Smooth muscle cell (in vitro differentiated cells): ENCODE results near the gene CPD. TPM values are rescaled to one million over a fixed set of nuclear protein-coding genes. Genes with fewer than 3 reads are reported as not detected.

Experiments
- DNase-seq: peaks from one replicate; lab custom pipeline; 2025; ENCODE audit not compliant: unreplicated experiment; lab: John Stamatoyannopoulos, UW
- H2AFZ ChIP-seq: fragments of 200-600 bp; sonication (generic); 2 replicates; pipeline ENCODE4 v1.6.0; 2016; ENCODE audit warnings: antibody characterized with exemption, low read depth, mild to moderate bottlenecking
- H3F3A ChIP-seq: fragments of 200-600 bp; sonication (generic); 2 replicates; pipeline ENCODE4 v1.6.0; 2017; ENCODE audit warnings: antibody characterized with exemption, low read depth
- H3K27ac ChIP-seq: fragments of 200-600 bp; sonication (generic); 2 replicates; pipeline ENCODE4 v1.5.1; 2016; ENCODE audit warnings: low read depth, mild to moderate bottlenecking
- H3K27me3 ChIP-seq: fragments of 200-600 bp; sonication (generic); 2 replicates; pipeline ENCODE4 v1.6.1; 2016; ENCODE audit warnings: low read depth, mild to moderate bottlenecking
- H3K36me3 ChIP-seq: fragments of 200-600 bp; sonication (generic); 2 replicates; pipeline ENCODE4 v1.5.1; 2016; ENCODE audit warnings: low read depth
- H3K4me1 ChIP-seq: fragments of 200-600 bp; sonication (generic); 2 replicates; pipeline ENCODE4 v1.5.1; 2016; ENCODE audit warnings: low read depth
- H3K4me2 ChIP-seq: fragments of 200-600 bp; sonication (generic); 2 replicates; pipeline ENCODE4 v1.6.0; 2016; ENCODE audit warnings: mild to moderate bottlenecking
- H3K4me3 ChIP-seq: fragments of 200-600 bp; sonication (generic); 2 replicates; pipeline ENCODE4 v1.5.1; 2016; ENCODE audit warnings: mild to moderate bottlenecking
- H3K79me2 ChIP-seq: fragments of 200-600 bp; sonication (generic); 2 replicates; pipeline ENCODE4 v1.6.0; 2016; ENCODE audit warnings: low read depth, mild to moderate bottlenecking
- H3K9ac ChIP-seq: fragments of 200-600 bp; sonication (generic); 2 replicates; pipeline ENCODE4 v1.6.0; 2016; ENCODE audit warnings: low read depth
- H3K9me3 ChIP-seq: fragments of 200-600 bp; sonication (generic); replicated peaks from 2 replicates; pipeline ENCODE4 v1.5.1; 2016; ENCODE audit warnings: low read depth
- H4K20me1 ChIP-seq: fragments of 200-600 bp; sonication (generic); 2 replicates; pipeline ENCODE4 v1.6.0; 2016; ENCODE audit warnings: low read depth
- WGBS: methylation state at CpG from one replicate; pipeline ENCODE4 v1.1.7; 2016; ENCODE audit warnings: low lambda C conversion rate; 5-methylcytosine and 5-hydroxymethylcytosine counted together
- polyA plus RNA-seq: library from polyadenylated mRNA; unstranded; fragments of >200 nt; fragmentation: Nextera tagmentation; extraction: Ambion mirVana; gene quantifications from 2 replicates; pipeline ENCODE4 v1.2.1, GENCODE V29; 2016
- total RNA-seq: library from RNA; depleted of rRNA; stranded (reverse); fragments of >200 nt; gene quantifications from 2 replicates; pipeline ENCODE4 v1.2.3, GENCODE V29; 2014
- TF ChIP-seq, protein P1 (sequence below): fragments of 200-600 bp; sonication (generic); IDR thresholded peaks from 2 replicates; pipeline ENCODE4 v1.5.1; 2017; ENCODE audit warnings: borderline replicate concordance, mild to moderate bottlenecking, antibody characterized with exemption; ENCODE audit not compliant: insufficient read depth, poor library complexity, severe bottlenecking

The CPD gene
- total and polyA plus RNA-seq, 2 experiments from 2014 or later: 16.8 to 68.5 TPM

DNA sequence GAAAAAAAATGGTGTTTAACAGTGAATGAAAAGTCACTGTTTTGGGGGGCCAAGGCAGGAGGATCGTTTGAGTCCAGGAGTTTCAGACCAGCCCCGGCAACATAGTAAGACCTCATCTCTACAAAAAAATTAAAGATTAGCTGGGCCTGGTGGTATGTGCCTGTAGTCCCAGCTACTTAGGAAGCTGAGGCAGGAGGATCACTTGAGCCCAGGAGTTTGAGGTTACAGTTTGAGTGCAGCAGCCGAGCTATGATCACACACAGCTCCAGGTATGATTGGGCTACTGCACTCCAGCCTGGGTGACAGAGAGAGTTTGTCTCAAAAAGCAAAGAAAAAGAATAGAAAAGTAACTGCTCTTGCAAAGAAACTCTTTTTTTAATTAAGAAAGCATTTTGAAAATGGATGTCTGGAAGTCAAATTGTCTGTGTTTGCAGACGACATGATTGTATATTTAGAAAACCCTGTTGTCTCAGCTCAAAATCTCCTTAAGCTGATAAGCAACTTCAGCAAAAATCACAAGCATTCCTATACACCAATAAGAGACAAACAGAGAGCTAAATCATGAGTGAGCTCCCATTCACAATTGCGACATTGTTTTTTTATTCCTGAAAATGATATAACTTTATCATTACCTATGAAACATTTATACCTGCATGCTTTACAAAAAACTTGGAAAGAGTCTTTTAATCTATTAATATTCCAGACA is 20.5 kb upstream of the CPD start:
- no peak overlapping the region for H3K27ac ChIP-seq
- no peaks in the 10 kb centered on the region for H3K36me3 ChIP-seq
- no peaks in the 10 kb centered on the region for H3F3A ChIP-seq
- peak overlapping the region; percentile 71 for H2AFZ ChIP-seq
- WGBS: 65% methylated on average over 5 of the region's 5 CpGs
- TF ChIP-seq, protein P1, sequence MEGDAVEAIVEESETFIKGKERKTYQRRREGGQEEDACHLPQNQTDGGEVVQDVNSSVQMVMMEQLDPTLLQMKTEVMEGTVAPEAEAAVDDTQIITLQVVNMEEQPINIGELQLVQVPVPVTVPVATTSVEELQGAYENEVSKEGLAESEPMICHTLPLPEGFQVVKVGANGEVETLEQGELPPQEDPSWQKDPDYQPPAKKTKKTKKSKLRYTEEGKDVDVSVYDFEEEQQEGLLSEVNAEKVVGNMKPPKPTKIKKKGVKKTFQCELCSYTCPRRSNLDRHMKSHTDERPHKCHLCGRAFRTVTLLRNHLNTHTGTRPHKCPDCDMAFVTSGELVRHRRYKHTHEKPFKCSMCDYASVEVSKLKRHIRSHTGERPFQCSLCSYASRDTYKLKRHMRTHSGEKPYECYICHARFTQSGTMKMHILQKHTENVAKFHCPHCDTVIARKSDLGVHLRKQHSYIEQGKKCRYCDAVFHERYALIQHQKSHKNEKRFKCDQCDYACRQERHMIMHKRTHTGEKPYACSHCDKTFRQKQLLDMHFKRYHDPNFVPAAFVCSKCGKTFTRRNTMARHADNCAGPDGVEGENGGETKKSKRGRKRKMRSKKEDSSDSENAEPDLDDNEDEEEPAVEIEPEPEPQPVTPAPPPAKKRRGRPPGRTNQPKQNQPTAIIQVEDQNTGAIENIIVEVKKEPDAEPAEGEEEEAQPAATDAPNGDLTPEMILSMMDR: no peak
- H4K20me1 ChIP-seq: no peaks in the 10 kb centered on the region
- no peaks in the 10 kb centered on the region for H3K9me3 ChIP-seq
- H3K4me2 ChIP-seq: no peak overlapping the region
- H3K4me3 ChIP-seq: no peak overlapping the region
- H3K9ac ChIP-seq: no peak overlapping the region
- no peaks in the 10 kb centered on the region for H3K4me1 ChIP-seq
- no peak for DNase-seq
- no peaks in the 10 kb centered on the region for H3K79me2 ChIP-seq
- H3K27me3 ChIP-seq: no peaks in the 10 kb centered on the region

DNA sequence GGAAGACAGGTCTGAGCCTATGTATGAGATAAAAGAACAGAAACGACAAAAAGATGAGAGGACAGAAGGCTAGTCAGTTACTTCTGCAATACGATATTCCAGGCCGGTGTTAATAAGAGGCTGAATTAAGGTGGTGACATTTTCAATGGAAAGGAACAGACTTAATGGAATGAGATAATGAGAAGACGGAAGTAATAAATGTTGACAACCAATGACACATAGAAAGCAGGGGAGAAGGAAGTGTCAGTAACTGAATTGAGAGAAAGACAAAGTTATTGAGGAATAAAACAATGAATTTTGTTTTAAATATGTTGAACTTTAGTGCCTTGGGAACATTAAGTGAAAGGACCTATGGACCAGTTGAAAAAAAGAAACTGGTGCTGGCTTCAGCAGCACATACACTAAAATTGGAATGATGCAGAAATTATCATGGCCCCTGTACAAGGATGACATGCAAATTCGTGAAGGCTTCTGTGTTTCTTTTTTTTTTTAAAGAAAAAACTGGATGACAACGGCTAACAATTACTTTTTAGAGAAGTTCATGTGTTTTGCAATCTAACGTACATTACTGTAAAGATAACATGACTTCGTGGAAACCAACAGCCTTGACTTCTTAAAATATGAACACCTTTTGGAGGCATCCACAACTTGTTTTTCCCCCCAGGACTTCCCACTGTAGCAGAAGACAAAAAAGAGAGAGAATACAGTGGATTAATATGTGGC is 18.5 kb upstream of the CPD start:
- Histone ChIP-seq H2AFZ (no peak overlapping the region), H4K20me1 (no peaks in the 10 kb centered on the region), H3K4me1 (no peaks in the 10 kb centered on the region), H3K9me3 (no peaks in the 10 kb centered on the region), H3K79me2 (no peaks in the 10 kb centered on the region), H3K9ac (no peak overlapping the region), H3K27ac (no peak overlapping the region), H3K4me3 (no peak overlapping the region), H3K4me2 (no peak overlapping the region), H3K36me3 (no peaks in the 10 kb centered on the region), H3K27me3 (no peaks in the 10 kb centered on the region), H3F3A (no peaks in the 10 kb centered on the region)
- WGBS: 87% methylated on average over 8 of the region's 8 CpGs
- TF ChIP-seq, protein P1: no peak
- no peak for DNase-seq

DNA sequence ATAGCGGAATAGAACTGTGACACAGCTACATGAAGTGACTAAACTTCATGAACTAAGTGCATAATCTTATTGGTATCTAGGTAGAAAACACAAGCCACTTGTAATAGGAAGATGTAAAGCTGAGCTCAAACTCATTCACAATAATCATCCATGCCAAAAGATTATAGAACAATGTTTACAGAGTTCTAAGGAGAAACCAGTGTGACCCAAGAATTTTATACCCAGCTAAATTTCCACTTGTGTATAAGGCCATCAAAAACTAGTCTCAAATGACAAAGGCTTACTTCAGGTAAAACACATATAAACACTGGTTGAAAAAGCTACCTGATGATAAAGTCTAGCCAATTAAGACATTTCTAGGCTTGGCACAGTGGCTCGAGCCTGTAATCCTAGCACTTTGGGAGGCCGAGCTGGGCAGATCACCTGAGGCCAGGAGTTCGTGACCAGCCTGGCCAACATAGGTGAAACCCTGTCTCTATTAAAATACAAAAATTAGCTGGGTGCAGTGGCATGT is 16.9 kb upstream of the CPD start:
- no peaks in the 10 kb centered on the region for H3K4me1 ChIP-seq
- no peaks in the 10 kb centered on the region for H3K36me3 ChIP-seq
- TF ChIP-seq, protein P1: no peak
- no peaks in the 10 kb centered on the region for H3K27me3 ChIP-seq
- no peak for DNase-seq
- H3K4me2 ChIP-seq: no peak overlapping the region
- no peaks in the 10 kb centered on the region for H3F3A ChIP-seq
- H4K20me1 ChIP-seq: no peaks in the 10 kb centered on the region
- WGBS: 97% methylated on average over 4 of the region's 4 CpGs
- no peak overlapping the region for H2AFZ ChIP-seq
- no peaks in the 10 kb centered on the region for H3K79me2 ChIP-seq
- no peaks in the 10 kb centered on the region for H3K9me3 ChIP-seq
- H3K4me3 ChIP-seq: no peak overlapping the region
- no peak overlapping the region for H3K27ac ChIP-seq
- H3K9ac ChIP-seq: no peak overlapping the region
